Calu3 (cell line): ENCODE data around the gene POLR2I. TPM values are rescaled to one million over a fixed set of nuclear protein-coding genes. Genes with fewer than 3 reads are reported as not detected.

ENCODE experiments used
- BruUV-seq: library from RNA; stranded (reverse); fragments of 400-500 nt; replicated peaks from 2 replicates; lab custom pipeline; 2021; lab: Mats Ljungman, UMichigan
- CTCF ChIA-PET: fragments of 300-600 bp; sonication (Branson Sonifier 250); formaldehyde crosslinking; loops from one replicate; lab custom pipeline; 2022; ENCODE audit warnings: antibody characterized with exemption; lab: Charles Lee
- DNase-seq: peaks from one replicate; pipeline ENCODE4 v3.0.0; 2022
- H3K27ac Mint-ChIP-seq: one replicate; pipeline ENCODE4 v1.8.0; 2022; ENCODE audit warnings: mixed read lengths; ENCODE audit not compliant: unreplicated experiment
- H3K27me3 Mint-ChIP-seq: one replicate; pipeline ENCODE4 v1.8.0; 2022; ENCODE audit warnings: mixed read lengths; ENCODE audit not compliant: unreplicated experiment
- H3K36me3 Mint-ChIP-seq: one replicate; pipeline ENCODE4 v1.8.0; 2022; ENCODE audit warnings: mild to moderate bottlenecking, moderate library complexity, mixed read lengths; ENCODE audit not compliant: insufficient read depth, unreplicated experiment
- H3K4me1 Mint-ChIP-seq: one replicate; pipeline ENCODE4 v1.8.0; 2022; ENCODE audit warnings: mild to moderate bottlenecking, low read depth, mixed read lengths; ENCODE audit not compliant: unreplicated experiment
- H3K4me3 Mint-ChIP-seq: one replicate; pipeline ENCODE4 v1.8.0; 2022; ENCODE audit warnings: mild to moderate bottlenecking, low read depth, moderate library complexity, mixed read lengths; ENCODE audit not compliant: unreplicated experiment
- H3K9me3 Mint-ChIP-seq: one replicate; pipeline ENCODE4 v1.8.0; 2022; ENCODE audit warnings: low read depth, mixed read lengths; ENCODE audit not compliant: unreplicated experiment
- CTCF ChIP-seq: fragments of 200-600 bp; IDR thresholded peaks from one replicate; pipeline ENCODE4 v1.8.0; 2022; ENCODE audit warnings: antibody characterized with exemption; ENCODE audit not compliant: unreplicated experiment
- intact Hi-C: fragments of 100-400 bp; cut with micrococcal nuclease; formaldehyde crosslinking; loops from one replicate; pipeline ENCODE4 v1.10.0; 2022; ENCODE audit not compliant: unreplicated experiment
- total RNA-seq: library from RNA; stranded (reverse); gene quantifications from 2 replicates; pipeline ENCODE4 v1.2.3, GENCODE V29; 2022

Gene POLR2I
- total RNA-seq, 1 experiment from 2014 or later, result 92.2 TPM

GRCh38 chr19:36100476-36100875 lies 14.2 kb downstream of the POLR2I start:
- Mint-ChIP-seq H3K4me1 (no peaks in the 10 kb centered on the region), H3K27ac (no peak overlapping the region), H3K9me3 (no peaks in the 10 kb centered on the region), H3K36me3 (peaks cover 55% of the 10 kb centered on the region), H3K27me3 (no peaks in the 10 kb centered on the region), H3K4me3 (no peak overlapping the region)
- intact Hi-C loops, result no loop called here
- BruUV-seq, result no TSS peak
- CTCF ChIA-PET, result no interaction called here
- no peak for DNase-seq
- TF ChIP-seq CTCF, result no peak

- no peaks in the 10 kb centered on the region for H3K9me3 Mint-ChIP-seq
- no peaks in the 10 kb centered on the region for H3K4me1 Mint-ChIP-seq
- peaks cover 60% of the 10 kb centered on the region for H3K36me3 Mint-ChIP-seq
- no peak for TF ChIP-seq CTCF
- intact Hi-C loops, result no loop called here
- H3K27me3 Mint-ChIP-seq, result no peaks in the 10 kb centered on the region
- no TSS peak for BruUV-seq
- no peak overlapping the region for H3K27ac Mint-ChIP-seq
- H3K4me3 Mint-ChIP-seq, result no peak overlapping the region
- DNase-seq, result no peak
- CTCF ChIA-PET, result no interaction called here
These were observed 15.4 kb downstream of the POLR2I start for GRCh38 chr19:36099166-36099785.

- CTCF ChIA-PET, result no interaction called here
- no TSS peak for BruUV-seq
- H3K27me3 Mint-ChIP-seq, result no peaks in the 10 kb centered on the region
These were observed 17.6 kb downstream of the POLR2I start for GRCh38 chr19:36097036-36097435.

GRCh38 chr19:36093687-36094086 lies 21.0 kb downstream of the POLR2I start:
- peaks cover 45% of the 10 kb centered on the region for H3K36me3 Mint-ChIP-seq
- no peak overlapping the region for H3K27ac Mint-ChIP-seq
- intact Hi-C loops, result no loop called here
- no peaks in the 10 kb centered on the region for H3K4me1 Mint-ChIP-seq
- TF ChIP-seq CTCF, result no peak
- H3K4me3 Mint-ChIP-seq, result no peak overlapping the region
- no TSS peak for BruUV-seq
- no peak for DNase-seq
- CTCF ChIA-PET, result no interaction called here
- no peaks in the 10 kb centered on the region for H3K27me3 Mint-ChIP-seq
- no peaks in the 10 kb centered on the region for H3K9me3 Mint-ChIP-seq

More at GRCh38 chr19:36097036-36097435, 17.6 kb downstream of the POLR2I start:
- no peaks in the 10 kb centered on the region for H3K4me1 Mint-ChIP-seq
- H3K36me3 Mint-ChIP-seq, result peaks cover 55% of the 10 kb centered on the region
- H3K9me3 Mint-ChIP-seq, result no peaks in the 10 kb centered on the region
- intact Hi-C loops, result no loop called here
- no peak overlapping the region for H3K4me3 Mint-ChIP-seq
- TF ChIP-seq CTCF, result no peak
- no peak for DNase-seq
- H3K27ac Mint-ChIP-seq, result no peak overlapping the region
